AG04449 (cell line): Measurements from ENCODE around the gene TMIGD2.
"Not testable (repeated sequence)": the region's sequence is repeated elsewhere in the genome, so short reads cannot be mapped to it uniquely, and the experiment has no call there.

ENCODE experiments used
- CTCF ChIA-PET: fragments of 350-600 bp; formaldehyde crosslinking; extraction: SDS; loops from one replicate; lab custom pipeline; 2021; ENCODE audit warnings: antibody characterized with exemption; lab: Yijun Ruan, JAX
- POLR2A ChIA-PET: fragments of 400-600, 350-600 bp; formaldehyde crosslinking; extraction: SDS; loops from one replicate; lab custom pipeline; 2020; ENCODE audit warnings: antibody characterized with exemption, inconsistent platforms; lab: Yijun Ruan, JAX
- DNase-seq: peaks from one replicate; pipeline ENCODE4 v3.0.0-alpha.2; 2010; ENCODE audit warnings: low read depth, low spot score
- H3K4me3 ChIP-seq: 2 replicates; pipeline ENCODE4 v1.5.1; 2011; ENCODE audit warnings: low read depth, mild to moderate bottlenecking, control low read depth, low read length
- CTCF ChIP-seq: IDR thresholded peaks from one replicate; pipeline ENCODE4 v1.5.1; 2011; ENCODE audit warnings: mild to moderate bottlenecking, moderate library complexity, low read length, control low read depth, inconsistent platforms; ENCODE audit not compliant: insufficient read depth; ENCODE audit errors: missing control alignments

Gene TMIGD2

GRCh38 chr19:4277191-4277696 is 24.9 kb downstream of the TMIGD2 start:
- ChIA-PET POLR2A (no interaction called here), CTCF (interaction anchor here (0.9 to 8.0 kb wide), 6 partner anchors 9 to 123 kb away, joined by 3 to 77 read pairs (median 3); partner anchors contain the start of genes MPND, SH3GL1 and YJU2)
- no peak for TF ChIP-seq CTCF
- no peak for DNase-seq
- no peak overlapping the region for H3K4me3 ChIP-seq

- POLR2A ChIA-PET: interaction anchor here (0.7 kb wide), 1 partner anchor 82 kb away, joined by 4 read pairs; no protein-coding TSS in a partner anchor
- CTCF ChIA-PET: interaction anchor here (0.6 to 1.7 kb wide), 3 partner anchors 10 to 126 kb away, joined by 3 to 4 read pairs (median 3); partner anchors contain the start of gene SH3GL1
- not testable (repeated sequence) for DNase-seq, H3K4me3 ChIP-seq
These were observed 27.9 kb downstream of the TMIGD2 start for GRCh38 chr19:4274321-4274686.

- DNase-seq: no peak
- ChIA-PET POLR2A (no interaction called here), CTCF (interaction anchor here (1.5 to 1.7 kb wide), 2 partner anchors 66 to 128 kb away, joined by 3 to 4 read pairs; partner anchors contain the start of gene SH3GL1)
- TF ChIP-seq CTCF: no peak
- no peak overlapping the region for H3K4me3 ChIP-seq
These were observed 29.3 kb downstream of the TMIGD2 start for GRCh38 chr19:4272894-4273293.

- DNase-seq: no peak
- TF ChIP-seq CTCF: no peak
- CTCF ChIA-PET: interaction anchor here (0.8 to 6.7 kb wide), 13 partner anchors 10 to 255 kb away, joined by 3 to 77 read pairs (median 8); partner anchors contain the start of genes CHAF1A, MPND, SH3GL1 and SHD
- POLR2A ChIA-PET: interaction anchor here (0.5 kb wide), 1 partner anchor 117 kb away, joined by 4 read pairs; no protein-coding TSS in a partner anchor
- H3K4me3 ChIP-seq: no peak overlapping the region
These were observed 33.3 kb downstream of the TMIGD2 start for GRCh38 chr19:4268816-4269430.

GRCh38 chr19:4267901-4268815 is 34.0 kb downstream of the TMIGD2 start:
- DNase-seq: no peak
- ChIA-PET POLR2A (interaction anchor here (0.5 kb wide), 1 partner anchor 118 kb away, joined by 4 read pairs; no protein-coding TSS in a partner anchor), CTCF (interaction anchor here (0.7 to 6.7 kb wide), 27 partner anchors 10 to 369 kb away, joined by 3 to 77 read pairs (median 6); partner anchors contain the start of genes CHAF1A, MPND, PLIN4 and PLIN5)
- TF ChIP-seq CTCF: no peak
- no peak overlapping the region for H3K4me3 ChIP-seq

- ChIA-PET POLR2A (no interaction called here), CTCF (interaction anchor here (0.6 to 6.7 kb wide), 31 partner anchors 9 to 370 kb away, joined by 3 to 77 read pairs (median 5); partner anchors contain the start of genes CHAF1A, MPND, PLIN4 and PLIN5)
- peak; percentile 74 for TF ChIP-seq CTCF
- H3K4me3 ChIP-seq: no peak overlapping the region
- no peak for DNase-seq
These were observed 34.9 kb downstream of the TMIGD2 start for GRCh38 chr19:4267101-4267900.
